Gastrocnemius medialis (tissue), 4 donors: Measurements from ENCODE around the gene PPM1E.

ENCODE experiments used
- POLR2A ChIP-seq, 2 donors: fragments of 450-650 bp; IDR thresholded peaks; one replicate each; pipeline ENCODE4 v1.6.1; 2017; ENCODE audit warnings: antibody characterized with exemption in 2 of 2, mild to moderate bottlenecking in 2 of 2, moderate library complexity in 2 of 2
- TF ChIP-seq, protein P1 (sequence below), 5 experiments: fragments of 450-650 bp in 3 of 5; fragments of 200-600 bp in 2 of 5; sonication (generic) in 2 of 5; IDR thresholded peaks in 4 of 5; conservative IDR thresholded peaks in 1 of 5; 1 replicate in 4 of 5; 2 replicates in 1 of 5; pipeline ENCODE4 v1.5.1; 2016 to 2019; ENCODE audit warnings: antibody characterized with exemption in 5 of 5, mild to moderate bottlenecking in 3 of 5, moderate library complexity in 3 of 5

DNA sequence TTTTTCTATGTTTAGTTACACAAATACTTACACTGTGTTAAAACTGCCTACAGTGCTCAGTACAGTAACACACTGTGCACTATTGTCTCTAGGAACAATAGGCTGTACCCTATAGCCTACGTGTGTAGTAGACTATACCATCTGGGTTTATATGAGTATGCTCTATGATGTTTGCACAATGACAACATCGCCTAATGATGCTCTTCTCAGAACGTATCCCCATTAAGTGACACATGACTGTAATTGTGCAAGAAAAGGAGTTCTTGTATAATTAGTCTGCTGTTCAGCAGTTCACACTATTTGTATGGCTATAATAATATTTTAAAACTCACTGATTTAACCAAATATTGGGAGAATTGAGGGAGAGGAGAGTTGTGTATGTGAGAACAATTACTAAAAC, 177.3 kb downstream of the PPM1E start:
- TF ChIP-seq, protein P1, sequence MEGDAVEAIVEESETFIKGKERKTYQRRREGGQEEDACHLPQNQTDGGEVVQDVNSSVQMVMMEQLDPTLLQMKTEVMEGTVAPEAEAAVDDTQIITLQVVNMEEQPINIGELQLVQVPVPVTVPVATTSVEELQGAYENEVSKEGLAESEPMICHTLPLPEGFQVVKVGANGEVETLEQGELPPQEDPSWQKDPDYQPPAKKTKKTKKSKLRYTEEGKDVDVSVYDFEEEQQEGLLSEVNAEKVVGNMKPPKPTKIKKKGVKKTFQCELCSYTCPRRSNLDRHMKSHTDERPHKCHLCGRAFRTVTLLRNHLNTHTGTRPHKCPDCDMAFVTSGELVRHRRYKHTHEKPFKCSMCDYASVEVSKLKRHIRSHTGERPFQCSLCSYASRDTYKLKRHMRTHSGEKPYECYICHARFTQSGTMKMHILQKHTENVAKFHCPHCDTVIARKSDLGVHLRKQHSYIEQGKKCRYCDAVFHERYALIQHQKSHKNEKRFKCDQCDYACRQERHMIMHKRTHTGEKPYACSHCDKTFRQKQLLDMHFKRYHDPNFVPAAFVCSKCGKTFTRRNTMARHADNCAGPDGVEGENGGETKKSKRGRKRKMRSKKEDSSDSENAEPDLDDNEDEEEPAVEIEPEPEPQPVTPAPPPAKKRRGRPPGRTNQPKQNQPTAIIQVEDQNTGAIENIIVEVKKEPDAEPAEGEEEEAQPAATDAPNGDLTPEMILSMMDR (IDR thresholded peaks at IDR 0.05 in 4 of 5, conservative IDR thresholded peaks at IDR 0.05 in 1 of 5), result no peak
- no peak for TF ChIP-seq POLR2A (IDR thresholded peaks at IDR 0.05)
